CD4-positive, alpha-beta T cell treated with Interleukin-10 for 1 hour (primary cell): ENCODE data around the gene FBXW8.
"Not testable (repeated sequence)": the region's sequence is repeated elsewhere in the genome, so short reads cannot be mapped to it uniquely, and the experiment has no call there.

Experiments
- DNase-seq: peaks from one replicate; pipeline ENCODE4 v3.0.0-alpha.2; 2020

The FBXW8 gene

DNA sequence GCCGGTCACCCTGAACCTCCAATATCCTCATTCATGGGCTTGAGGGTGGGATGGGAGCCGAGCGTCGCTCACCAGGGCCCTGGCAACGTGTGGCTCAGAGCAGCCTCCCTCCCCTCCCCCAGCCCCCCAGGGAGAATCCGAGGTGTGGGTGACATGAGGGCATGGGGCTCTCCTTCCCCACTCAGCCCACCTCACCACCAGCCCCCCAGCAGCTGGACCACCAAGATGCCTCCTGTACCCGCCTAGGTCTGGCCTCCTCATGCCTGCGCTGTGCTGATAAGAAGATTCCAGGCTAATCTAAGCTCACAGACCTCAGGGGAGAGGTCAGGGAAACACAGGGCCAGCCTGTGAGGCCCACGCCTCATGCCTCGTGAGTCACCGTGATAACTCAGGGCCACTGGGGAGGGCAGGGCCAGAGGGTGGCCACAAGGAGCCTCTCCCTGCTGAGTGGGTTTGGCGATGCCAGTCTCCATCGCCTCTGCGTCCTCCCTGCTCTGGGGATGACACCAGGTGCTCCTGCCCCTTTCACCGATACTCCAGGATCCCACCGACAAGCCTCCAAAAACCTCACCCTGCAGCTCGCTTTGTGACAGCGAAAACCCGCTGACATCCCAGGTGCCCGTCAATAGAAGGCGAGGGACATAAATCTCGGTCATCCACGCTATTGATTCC is 131.6 kb downstream of the FBXW8 start:
- no peak for DNase-seq

DNA sequence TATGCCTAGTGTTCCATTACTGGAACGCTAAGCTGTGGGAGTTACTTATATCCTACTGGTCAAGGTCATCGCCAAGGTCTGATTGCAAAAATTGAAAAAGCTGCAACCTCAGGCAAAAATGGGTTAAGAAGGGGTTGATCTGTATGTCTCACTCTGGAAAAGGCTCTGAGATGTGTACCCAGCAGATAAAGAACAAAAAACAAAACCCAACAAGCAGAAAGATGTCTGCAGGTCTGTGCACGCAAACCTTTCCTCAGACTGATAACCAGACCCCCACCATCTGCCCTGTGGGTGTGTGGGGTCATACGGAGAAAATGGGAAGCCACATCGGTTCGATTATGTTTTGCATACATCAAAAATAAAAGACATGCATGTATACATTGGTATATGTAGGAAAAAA is 132.1 kb downstream of the FBXW8 start:
- DNase-seq: no peak

DNA sequence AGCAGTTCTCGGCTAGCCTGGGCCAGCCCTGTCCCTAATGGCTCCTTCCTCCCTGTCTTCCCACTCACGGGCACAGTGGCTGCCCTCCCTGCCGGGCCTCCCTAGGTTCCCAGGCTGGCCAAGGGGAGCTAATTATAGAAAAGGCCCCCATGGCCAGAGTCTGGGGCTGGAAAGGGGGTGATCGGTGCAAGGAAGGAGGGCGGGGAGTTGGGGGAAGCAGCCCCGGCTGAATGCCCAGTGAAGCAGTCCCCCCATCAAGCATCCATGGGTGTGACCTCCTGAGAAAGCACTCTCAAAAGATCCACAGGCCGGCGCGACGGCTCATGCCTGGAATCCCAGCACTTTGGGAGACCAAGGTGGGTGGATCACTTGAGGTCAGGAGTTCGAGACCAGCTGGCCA is 133.6 kb downstream of the FBXW8 start:
- no peak for DNase-seq

DNA sequence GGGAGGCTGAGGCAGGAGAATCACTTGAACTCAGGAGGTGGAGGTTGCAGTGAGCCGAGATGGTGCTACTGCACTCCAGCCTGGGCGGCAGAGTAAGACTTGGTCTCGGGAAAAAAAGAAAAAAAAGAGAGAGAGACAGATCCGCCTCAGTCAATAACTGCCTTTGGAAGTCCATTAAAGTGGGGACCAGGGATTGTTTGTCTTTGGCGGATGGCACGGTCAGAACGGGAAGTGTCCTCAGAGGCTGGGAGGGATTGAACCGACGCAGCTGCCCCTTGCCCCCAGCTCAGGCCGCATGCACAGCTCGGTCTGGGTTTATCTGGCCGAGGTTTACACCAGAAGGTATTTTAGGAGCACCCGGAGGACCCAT is 134.0 kb downstream of the FBXW8 start:
- no peak for DNase-seq

DNA sequence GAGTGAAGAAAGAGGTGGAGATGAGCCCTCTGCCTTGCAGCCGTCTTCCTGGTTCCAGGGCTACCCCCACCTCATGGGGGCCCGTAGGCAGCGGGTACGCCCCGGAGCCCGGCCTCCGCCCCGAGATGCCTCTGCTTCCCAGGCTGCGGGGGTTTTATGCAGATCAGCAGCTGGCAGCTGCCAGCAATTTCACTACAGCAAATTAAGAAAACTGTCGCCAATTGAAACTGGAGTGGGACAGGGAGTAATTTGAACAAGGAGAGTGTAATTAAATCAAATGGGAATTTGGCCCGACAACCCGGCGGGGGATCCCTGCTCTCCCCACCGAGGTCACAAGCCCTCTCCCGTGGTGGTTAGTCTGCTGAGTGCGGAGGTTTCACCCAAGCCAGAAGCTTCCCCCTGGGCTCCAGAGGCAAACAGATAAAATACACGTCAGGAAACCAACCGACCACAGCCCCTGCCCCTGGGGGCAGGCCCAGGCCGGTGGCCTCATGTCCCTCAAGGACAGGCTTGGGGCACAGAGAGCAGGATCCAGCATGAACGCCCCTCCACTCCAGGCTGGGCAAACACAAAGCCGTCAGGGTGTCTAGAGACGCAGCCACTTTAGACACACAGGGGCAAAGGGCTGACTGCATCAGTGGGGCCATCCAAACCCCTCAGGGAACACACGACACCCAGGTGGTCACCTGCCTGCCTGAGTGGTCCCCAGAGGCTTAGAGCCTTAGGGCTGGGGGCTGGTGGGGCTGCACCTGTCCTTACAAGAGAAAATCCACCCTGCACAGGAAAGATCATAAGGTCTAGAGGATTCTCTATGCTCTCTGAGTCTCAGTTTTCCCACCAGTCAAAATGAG is 134.6 kb downstream of the FBXW8 start:
- DNase-seq: no peak

- DNase-seq: no peak
Measured at GRCh38 chr12:117046011-117046369, 135.2 kb downstream of the FBXW8 start.

GRCh38 chr12:117046425-117046824 is 135.7 kb downstream of the FBXW8 start:
- DNase-seq: no peak

DNA sequence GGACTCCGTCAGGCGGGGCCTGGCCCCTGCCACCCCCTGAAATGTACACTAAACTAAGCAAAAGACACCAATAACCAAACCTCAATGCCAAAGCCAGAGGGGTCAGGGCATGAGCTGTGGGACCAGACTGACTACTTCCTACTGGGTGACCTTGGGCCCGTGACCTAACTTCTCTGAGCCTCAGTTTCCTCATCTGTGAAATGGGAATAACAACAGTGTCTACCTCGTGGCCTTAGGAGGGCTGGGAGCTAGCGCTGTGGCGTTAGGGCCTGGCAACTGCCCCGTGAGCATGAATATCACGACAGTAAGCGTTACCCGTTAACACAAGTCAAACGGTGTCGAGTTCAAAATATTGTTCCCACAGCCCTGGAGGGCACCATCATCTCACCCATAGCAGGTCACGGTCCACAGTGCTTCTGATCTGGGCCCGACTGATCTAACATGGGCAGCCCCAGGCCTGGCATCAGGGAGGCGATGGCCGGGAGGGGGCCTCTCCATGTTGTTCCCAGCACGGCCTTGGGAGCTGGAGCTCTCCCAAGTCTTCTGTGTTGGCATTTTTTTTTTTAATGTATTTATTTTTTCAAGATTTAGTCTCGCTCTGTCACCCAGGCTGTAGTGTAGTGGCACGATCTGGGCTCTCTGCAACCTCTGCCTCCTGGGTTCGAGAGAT is 136.2 kb downstream of the FBXW8 start:
- no peak for DNase-seq

GRCh38 chr12:117047810-117048584 is 137.2 kb downstream of the FBXW8 start:
- no peak for DNase-seq

GRCh38 chr12:117048585-117048904 is 137.8 kb downstream of the FBXW8 start:
- DNase-seq: no peak

DNA sequence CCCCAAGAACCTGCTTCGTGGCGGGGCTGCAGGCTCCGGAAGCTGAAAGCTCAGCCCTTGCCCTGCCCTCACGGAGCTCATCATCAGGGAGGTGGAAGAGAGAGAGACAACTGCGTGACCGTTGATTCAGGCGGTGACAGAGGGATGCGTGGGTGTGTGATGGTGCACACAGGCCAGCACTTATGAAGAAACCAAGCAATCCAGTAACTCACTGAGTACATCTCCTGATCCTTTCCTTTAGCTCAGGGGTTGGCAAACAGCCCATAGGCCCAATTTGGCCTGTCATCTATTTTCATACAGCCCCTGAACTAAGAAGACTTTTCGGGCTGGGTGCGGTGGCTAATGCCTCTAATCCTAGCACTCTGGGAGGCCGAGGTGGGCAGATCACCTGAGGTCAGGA is 138.5 kb downstream of the FBXW8 start:
- DNase-seq: no peak

- no peak for DNase-seq
Measured at GRCh38 chr12:117050060-117050459, 139.3 kb downstream of the FBXW8 start.

DNA sequence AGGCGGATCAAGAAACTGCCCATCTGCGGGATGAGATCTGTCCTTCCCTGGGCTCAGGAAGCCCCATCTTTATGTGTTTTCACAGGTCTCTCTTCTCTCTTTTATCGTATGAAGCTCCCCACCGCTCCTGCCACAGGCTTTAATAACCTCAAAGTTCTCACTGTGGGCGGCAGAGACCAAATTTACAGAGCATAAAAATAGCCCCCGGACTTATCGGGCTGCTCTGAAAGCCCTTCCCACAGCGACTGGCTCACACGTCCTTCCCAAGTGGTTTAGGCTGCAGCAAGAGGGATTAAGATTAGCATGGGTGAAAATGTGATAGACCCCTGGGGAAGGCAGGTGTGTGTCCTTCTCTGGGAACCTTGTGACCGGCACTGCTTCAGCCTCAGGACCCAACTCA is 140.6 kb downstream of the FBXW8 start:
- peak; percentile 8 for DNase-seq

- no peak for DNase-seq
Measured at GRCh38 chr12:117052386-117053049, 141.8 kb downstream of the FBXW8 start.

DNA sequence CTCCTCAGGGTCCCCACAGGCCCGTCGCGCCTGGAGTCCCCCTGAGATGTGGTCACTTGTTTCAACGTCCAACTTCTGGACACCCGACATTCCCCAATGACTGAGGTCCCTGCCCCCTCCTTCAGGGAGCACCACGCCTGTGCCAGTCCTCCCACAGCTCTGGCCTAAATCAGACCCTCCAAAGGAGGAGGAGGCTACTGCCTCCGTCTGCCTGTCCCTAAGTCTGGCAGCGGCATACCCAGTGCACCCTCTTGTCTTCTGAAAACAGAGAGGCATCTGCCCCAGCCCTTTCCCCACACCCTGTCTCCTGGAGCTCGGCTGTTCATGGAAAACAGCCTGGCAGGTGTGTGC is 142.3 kb downstream of the FBXW8 start:
- DNase-seq: no peak

GRCh38 chr12:117053597-117054201 is 142.9 kb downstream of the FBXW8 start:
- no peak for DNase-seq

DNA sequence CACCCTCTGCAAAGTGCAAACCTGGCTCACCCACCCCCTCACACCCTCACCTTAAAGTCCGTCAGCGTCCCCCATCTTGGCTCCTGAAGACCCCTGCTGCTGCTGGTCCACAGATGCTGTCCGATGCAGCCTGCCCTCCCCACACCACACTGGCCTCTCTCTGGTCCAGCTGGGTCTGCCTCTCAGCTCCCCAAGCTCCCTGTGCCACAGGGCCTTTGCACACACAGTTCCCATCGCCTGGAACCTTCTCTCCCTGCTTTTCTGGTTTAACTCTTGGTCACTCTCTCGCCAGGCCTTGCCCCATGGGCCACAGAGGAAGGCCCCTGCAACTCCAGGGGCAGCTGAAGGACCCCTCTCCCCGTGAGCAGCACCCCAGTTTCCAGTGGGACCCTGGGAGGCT is 143.5 kb downstream of the FBXW8 start:
- DNase-seq: no peak

- not testable (repeated sequence) for DNase-seq
Measured at GRCh38 chr12:117057626-117058025, 146.9 kb downstream of the FBXW8 start.

- DNase-seq: no peak
Measured at GRCh38 chr12:117058442-117059072, 147.8 kb downstream of the FBXW8 start.

GRCh38 chr12:117059156-117059555 is 148.4 kb downstream of the FBXW8 start:
- no peak for DNase-seq

GRCh38 chr12:117060246-117060928 is 149.6 kb downstream of the FBXW8 start:
- DNase-seq: no peak
